OCI-M1 (cell line): ENCODE measurements around the gene COPE.
"Not testable (repeated sequence)": the region's sequence is repeated elsewhere in the genome, so short reads cannot be mapped to it uniquely, and the experiment has no call there.

Experiments
- DNase-seq: peaks from one replicate; lab custom pipeline; 2025; lab: John Stamatoyannopoulos, UW

COPE gene

GRCh38 chr19:18940769-18941627 lies 21.8 kb upstream of the COPE start, which contains the start of gene HOMER3:
HOMER3 (minus strand) TSS chr19:18941217; CDS start chr19:18938982, 2,235 bp downstream.
- peak; percentile 79 for DNase-seq

GRCh38 chr19:18939922-18940768 lies 21.0 kb upstream of the COPE start:
- DNase-seq = peak; percentile 22

- DNase-seq = no peak
Observed at GRCh38 chr19:18939163-18939562, 20.0 kb upstream of the COPE start.

GRCh38 chr19:18933297-18933696 lies 14.1 kb upstream of the COPE start:
- DNase-seq = no peak

- DNase-seq = peak; percentile 77
Observed at GRCh38 chr19:18932216-18932841, 13.1 kb upstream of the COPE start.

- no peak for DNase-seq
Observed at GRCh38 chr19:18931316-18932162, 12.4 kb upstream of the COPE start.

- no peak for DNase-seq
Observed at GRCh38 chr19:18929311-18929710, 10.1 kb upstream of the COPE start.

GRCh38 chr19:18928018-18928805 lies 9.0 kb upstream of the COPE start:
- DNase-seq = no peak

GRCh38 chr19:18924684-18925213 lies 5.6 kb upstream of the COPE start:
- DNase-seq = no peak

- no peak for DNase-seq
Observed at GRCh38 chr19:18922228-18922985, 3.2 kb upstream of the COPE start.

- no peak for DNase-seq
Observed at GRCh38 chr19:18921593-18921992, 2.4 kb upstream of the COPE start.

- no peak for DNase-seq
Observed at GRCh38 chr19:18920400-18920799, 1.2 kb upstream of the COPE start.

GRCh38 chr19:18919900-18920214 lies 670 bp upstream of the COPE start:
- no peak for DNase-seq

- not testable (repeated sequence) for DNase-seq
Observed at GRCh38 chr19:18917593-18917992, 1.6 kb downstream of the COPE start.

- DNase-seq = peak; percentile 43
Observed at GRCh38 chr19:18915639-18916038, 3.5 kb downstream of the COPE start.

GRCh38 chr19:18913466-18913865 lies 5.7 kb downstream of the COPE start:
- DNase-seq = no peak

- DNase-seq = no peak
Observed at GRCh38 chr19:18912933-18913332, 6.3 kb downstream of the COPE start.

- DNase-seq = no peak
Observed at GRCh38 chr19:18910801-18911436, 8.3 kb downstream of the COPE start.

- no peak for DNase-seq
Observed at GRCh38 chr19:18910010-18910409, 9.2 kb downstream of the COPE start.
